GM11168 (cell line): Measurements from ENCODE around the gene MICU1.
"Not testable (repeated sequence)": the region's sequence is repeated elsewhere in the genome, so short reads cannot be mapped to it uniquely, and the experiment has no call there.

Source experiments
- in situ Hi-C: fragments of 300-500 bp; cut with MboI; formaldehyde crosslinking; loops from one replicate; pipeline ENCODE4 v1.12.0; 2022; ENCODE audit warnings: low sequenced_read_pairs; ENCODE audit not compliant: unreplicated experiment

The MICU1 gene

DNA sequence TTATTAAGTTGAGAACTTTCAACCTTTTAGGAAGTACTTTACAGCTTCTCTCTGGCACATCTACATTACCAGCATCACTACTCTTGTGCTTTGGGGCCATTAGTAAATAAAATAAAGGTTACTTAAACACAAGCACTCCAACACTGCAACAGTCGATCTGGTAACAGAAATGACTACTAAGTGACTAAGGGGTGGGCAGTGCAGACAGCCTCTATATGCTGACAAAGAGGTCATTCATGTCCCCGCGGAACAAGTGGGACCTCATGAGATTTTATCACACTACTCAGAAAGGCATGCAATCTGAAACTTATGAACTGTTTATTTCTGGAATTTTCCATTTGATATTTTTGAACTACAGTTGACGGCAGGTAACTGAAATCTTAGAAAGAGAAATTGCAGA, 159.9 kb downstream of the MICU1 start:
- in situ Hi-C loops: no loop called here

- in situ Hi-C loops: no loop called here
Measured at GRCh38 chr10:72464438-72464837, 161.4 kb downstream of the MICU1 start.

DNA sequence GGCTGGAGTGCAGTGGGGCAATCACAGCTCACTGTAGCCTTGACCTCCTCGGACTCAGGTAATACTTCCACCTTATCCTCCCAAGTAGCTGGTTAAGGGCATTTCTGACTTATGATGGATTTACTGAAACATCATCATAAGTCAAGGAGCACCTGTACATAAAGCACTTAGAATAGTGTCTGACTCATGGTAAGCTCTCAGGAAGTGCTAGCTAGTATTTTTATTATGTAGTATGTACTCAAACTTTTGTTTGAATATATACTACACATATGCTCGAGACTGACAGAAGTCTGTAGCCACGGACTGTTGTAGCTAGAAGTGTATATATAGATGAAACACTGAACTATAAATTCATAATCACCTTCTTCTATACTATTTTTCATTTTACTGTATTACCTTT, 163.6 kb downstream of the MICU1 start:
- in situ Hi-C loops: no loop called here

DNA sequence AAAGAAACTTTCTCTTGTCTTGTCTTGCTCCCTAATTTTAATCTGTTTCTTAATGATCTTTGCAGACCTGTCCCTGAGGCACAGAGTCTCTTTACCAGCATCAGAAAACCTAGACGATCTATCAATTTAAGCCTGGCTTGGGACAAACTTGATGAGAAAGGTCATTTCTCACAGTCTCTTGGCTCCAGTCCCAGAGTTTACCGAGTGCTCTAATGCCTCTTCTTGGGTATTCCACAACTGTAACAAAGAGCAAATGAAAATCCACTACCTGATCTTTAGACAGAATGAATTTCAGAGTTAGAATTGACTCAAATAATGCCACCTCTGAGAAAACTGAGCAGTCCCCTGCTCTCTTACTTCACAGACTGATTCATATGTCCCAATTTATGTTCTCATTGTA, 164.8 kb downstream of the MICU1 start:
- in situ Hi-C loops: no loop called here

- in situ Hi-C loops: no loop called here
Measured at GRCh38 chr10:72460284-72460876, 165.5 kb downstream of the MICU1 start.

DNA sequence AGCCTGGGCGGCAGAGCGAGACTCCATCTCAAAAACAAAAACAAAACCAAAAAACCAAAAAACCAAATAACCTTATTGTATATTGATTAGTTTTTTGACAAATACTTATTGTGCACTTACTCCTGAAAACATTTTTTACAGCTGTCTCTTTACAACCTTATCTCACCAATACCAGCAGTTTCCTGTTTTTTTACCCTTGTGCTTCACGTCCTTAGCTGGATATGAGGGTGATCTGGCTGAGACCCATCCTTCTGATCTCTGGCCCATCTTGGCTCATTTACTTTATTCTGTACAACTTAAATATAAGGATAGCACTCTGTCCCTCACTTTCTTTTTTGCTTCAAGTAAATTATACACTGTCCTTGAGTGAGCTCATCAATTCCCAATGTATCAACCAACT, 166.6 kb downstream of the MICU1 start:
- in situ Hi-C loops: no loop called here

DNA sequence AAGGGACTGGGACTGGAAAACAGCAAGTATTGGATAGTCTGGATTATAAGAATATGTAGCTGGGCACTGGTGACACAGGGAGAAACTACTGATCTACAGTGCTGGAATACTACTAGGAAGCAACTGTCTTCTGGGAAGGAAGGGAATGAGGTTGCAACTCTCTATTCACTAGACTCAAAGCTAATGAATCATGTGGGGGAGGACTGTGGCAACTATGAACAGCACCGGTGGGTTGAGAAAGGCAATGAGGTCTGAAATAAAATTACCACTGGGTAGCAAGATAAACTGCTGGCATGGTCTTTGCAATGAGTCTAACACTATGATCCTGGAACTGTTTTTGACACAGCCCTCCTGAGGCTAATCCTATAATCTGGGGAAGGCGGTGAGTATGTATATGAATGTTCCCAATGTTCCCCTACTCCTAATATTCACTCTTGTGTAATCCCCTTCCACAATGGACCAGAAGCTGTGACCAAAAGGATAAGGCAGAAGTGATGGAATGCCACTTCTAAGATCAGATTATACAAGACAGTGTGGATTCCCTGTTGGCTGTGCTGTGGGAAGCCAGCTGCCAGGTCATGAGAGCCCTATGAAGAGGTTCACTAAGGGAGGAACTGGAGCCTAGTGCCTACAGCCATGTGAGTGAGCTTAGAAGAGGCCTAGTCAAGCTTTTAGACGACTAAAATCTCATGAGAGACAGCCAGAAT, 169.8 kb downstream of the MICU1 start:
- in situ Hi-C loops: no loop called here

GRCh38 chr10:72449941-72450441, 175.9 kb downstream of the MICU1 start:
- in situ Hi-C loops: no loop called here

DNA sequence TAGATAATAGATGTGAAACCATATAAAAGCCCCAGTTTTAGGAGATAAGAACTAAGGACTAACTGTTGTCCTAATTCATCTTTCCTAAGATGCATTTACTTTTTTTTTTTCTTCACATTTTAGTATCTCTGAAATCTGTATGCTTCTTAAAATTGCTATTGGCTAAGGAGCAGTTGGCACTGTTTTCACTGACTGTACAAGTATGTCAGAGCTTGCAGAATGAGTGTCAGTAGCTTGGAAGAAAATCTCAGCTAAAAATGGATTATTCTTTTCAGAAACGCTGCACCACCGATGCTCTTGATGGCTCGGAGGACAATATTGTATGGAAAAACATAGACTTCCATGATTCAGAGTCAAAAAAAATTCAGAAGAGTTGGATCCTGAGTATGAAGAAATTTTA, 180.0 kb downstream of the MICU1 start:
- in situ Hi-C loops: no loop called here

GRCh38 chr10:72442969-72443368, 182.9 kb downstream of the MICU1 start:
- in situ Hi-C loops: not testable (repeated sequence)

- in situ Hi-C loops: no loop called here
Measured at GRCh38 chr10:72435570-72435969, 190.3 kb downstream of the MICU1 start.

DNA sequence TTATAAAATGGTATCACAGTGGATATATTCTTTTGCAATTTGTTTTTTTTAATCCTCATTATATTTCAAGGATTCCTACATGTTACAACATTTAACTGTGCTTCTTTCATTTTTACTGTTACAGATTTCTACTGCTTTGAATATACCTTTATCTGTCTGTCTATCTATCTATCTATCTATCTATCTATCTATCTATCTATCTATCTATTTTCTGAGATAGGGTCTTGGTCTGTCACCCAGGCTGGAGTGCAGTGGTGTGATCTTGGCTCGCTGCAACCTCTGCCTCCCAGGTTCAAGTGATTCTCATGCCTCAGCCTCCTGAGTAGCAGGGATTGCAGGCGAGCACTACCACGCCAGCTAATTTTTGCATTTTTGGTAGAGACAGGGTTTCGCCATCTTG, 194.9 kb downstream of the MICU1 start:
- in situ Hi-C loops: not testable (repeated sequence)

GRCh38 chr10:72429931-72430330, 195.9 kb downstream of the MICU1 start:
- in situ Hi-C loops: no loop called here

GRCh38 chr10:72426986-72427385, 198.9 kb downstream of the MICU1 start:
- in situ Hi-C loops: no loop called here

DNA sequence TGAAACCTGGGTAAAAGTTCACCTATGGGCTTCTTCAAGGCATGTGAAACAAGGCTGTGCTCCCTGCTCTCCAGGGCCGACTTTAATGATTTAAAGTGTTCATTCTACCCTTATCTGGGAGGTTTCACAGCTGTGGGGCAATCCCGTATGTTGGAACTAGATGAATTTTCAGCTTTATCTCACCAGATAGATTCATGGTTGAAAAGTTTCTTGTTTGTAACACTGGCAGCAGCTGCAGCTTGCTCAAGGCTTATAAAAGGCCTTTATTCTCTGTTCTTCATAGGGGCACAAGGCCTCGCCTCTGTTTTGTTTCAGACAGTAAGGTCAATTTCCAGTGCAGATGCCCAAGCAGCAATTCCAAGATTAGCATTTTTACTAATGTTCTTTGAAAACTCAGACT, 200.7 kb downstream of the MICU1 start:
- in situ Hi-C loops: no loop called here

- in situ Hi-C loops: no loop called here
Measured at GRCh38 chr10:72424561-72424960, 201.3 kb downstream of the MICU1 start.

DNA sequence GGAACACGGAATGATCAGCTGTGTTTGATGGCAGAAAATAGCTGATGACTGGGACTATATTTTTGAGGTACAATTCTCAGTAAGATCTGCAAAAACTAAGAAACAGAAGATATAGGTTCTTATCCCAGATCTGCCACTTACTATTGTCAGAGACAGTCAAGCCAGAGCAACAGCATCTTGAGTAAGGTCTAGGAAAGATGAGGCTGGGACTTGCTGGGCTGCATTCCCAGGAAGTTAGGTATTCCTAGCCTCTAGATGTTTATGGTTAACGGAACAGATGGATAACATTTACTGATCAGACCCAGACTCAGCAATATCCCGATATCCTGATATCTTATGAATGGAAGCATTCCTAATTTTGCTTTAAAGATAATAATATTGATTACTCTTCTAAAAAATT, 202.5 kb downstream of the MICU1 start:
- in situ Hi-C loops: no loop called here

DNA sequence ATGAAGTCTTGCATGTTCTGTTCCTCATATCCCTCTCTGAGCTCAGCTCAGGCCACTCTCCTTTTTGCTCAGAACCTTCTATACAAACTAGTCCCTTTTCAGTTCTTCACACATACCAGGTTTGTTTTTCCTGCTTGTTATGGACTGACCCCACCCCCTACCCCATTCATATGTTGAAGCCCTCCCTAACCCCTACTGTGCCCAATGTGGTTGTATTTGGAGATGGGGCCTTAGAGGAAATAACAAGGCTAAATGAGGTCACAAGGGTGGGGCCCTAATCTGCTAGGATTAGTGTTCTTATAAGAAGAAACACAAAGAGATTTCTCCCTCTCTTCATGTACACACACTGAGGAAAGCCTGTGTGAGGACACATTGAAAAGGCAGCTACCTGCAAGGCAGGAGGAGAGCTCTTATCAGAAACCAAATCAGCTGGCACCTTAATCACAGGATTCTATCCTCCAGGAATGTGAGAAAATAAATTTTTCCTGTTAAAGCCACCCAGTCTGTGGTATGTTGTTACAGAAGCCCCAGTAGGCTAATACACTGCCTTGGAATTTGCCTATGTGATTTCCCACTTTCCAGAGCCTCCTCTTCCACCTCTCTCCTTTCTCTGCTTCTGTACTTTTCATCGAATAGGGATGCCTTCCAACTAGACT, 203.9 kb downstream of the MICU1 start:
- in situ Hi-C loops: no loop called here

DNA sequence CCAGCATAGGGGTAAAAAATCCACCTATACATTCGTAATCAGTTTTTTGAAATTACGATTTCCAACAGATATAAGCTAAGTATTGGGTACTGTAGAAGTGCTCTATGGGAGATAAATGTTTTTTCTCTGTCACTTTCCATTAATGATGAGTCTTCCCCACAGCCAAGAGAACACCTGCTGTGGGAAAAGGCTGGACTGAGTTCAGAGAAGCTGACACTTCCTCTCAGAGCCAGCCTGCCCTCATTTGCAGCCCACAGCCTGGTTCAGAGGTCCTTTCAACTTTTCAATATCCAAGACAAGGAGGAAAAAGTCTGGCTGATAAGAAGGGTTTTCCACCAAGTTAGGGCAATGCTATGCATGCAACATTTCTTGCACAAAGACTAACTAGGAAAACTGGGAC, 206.6 kb downstream of the MICU1 start:
- in situ Hi-C loops: no loop called here

GRCh38 chr10:72418679-72419078, 207.2 kb downstream of the MICU1 start:
- in situ Hi-C loops: no loop called here

DNA sequence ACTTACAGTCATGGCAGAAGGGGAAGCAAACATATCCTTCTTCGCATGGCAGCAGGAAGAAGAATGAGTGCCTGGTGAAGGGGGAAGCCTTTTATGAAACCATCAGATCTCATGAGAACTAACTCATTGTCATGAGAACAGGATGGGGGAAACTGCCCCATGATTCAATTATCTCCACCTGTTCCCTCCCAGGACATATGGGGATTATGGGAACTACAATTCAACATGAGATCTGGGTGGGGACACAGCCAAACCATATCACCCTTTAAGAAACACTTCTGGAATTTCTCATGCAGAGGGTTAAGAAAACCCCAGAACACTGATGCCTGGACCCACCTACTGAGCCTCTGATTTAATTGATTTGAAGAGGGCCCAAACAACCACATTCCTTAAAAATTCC, 207.9 kb downstream of the MICU1 start:
- in situ Hi-C loops: no loop called here

- in situ Hi-C loops: no loop called here
Measured at GRCh38 chr10:72416661-72417060, 209.2 kb downstream of the MICU1 start.
